HEK293T (cell line): ENCODE measurements around the gene CHRNA3.

Experiments
- CTCF ChIA-PET: fragments of 350-600 bp; formaldehyde crosslinking; extraction: SDS; loops from one replicate; lab custom pipeline; 2021; ENCODE audit warnings: antibody characterized with exemption, inconsistent platforms; lab: Yijun Ruan, JAX
- POLR2A ChIA-PET: fragments of 350-600 bp; formaldehyde crosslinking; extraction: SDS; loops from one replicate; lab custom pipeline; 2020; ENCODE audit warnings: antibody characterized with exemption, inconsistent platforms; lab: Yijun Ruan, JAX
- DNase-seq: peaks from one replicate; pipeline ENCODE4 v3.0.0; 2012; ENCODE audit warnings: mixed read lengths; ENCODE audit errors: extremely low spot score
- ARNT ChIP-seq: fragments of 450-650 bp; IDR thresholded peaks from 2 replicates; pipeline ENCODE4 v1.6.1; 2017; ENCODE audit warnings: mild to moderate bottlenecking
- BHLHE40 ChIP-seq: fragments of 450-650 bp; IDR thresholded peaks from 2 replicates; pipeline ENCODE4 v1.6.1; 2016; ENCODE audit warnings: mild to moderate bottlenecking, moderate library complexity, borderline replicate concordance
- CTBP1 ChIP-seq: fragments of 450-650 bp; IDR thresholded peaks from 2 replicates; pipeline ENCODE4 v1.6.1; 2016; ENCODE audit warnings: borderline replicate concordance
- ELF4 ChIP-seq: fragments of 450-650 bp; IDR thresholded peaks from 2 replicates; pipeline ENCODE4 v1.6.1; 2017; ENCODE audit warnings: antibody characterized with exemption
- FOXA1 ChIP-seq: fragments of 450-650 bp; IDR thresholded peaks from 2 replicates; pipeline ENCODE4 v1.6.1; 2016; ENCODE audit warnings: mild to moderate bottlenecking
- FOXK2 ChIP-seq: fragments of 450-650 bp; IDR thresholded peaks from 2 replicates; pipeline ENCODE4 v1.6.1; 2016; ENCODE audit warnings: mild to moderate bottlenecking
- FOXM1 ChIP-seq: fragments of 450-650 bp; IDR thresholded peaks from 2 replicates; pipeline ENCODE4 v1.6.1; 2017; ENCODE audit warnings: mild to moderate bottlenecking, borderline replicate concordance
- HDGF ChIP-seq: fragments of 450-650 bp; IDR thresholded peaks from 2 replicates; pipeline ENCODE4 v1.6.1; 2017; ENCODE audit warnings: antibody characterized with exemption, borderline replicate concordance
- L3MBTL2 ChIP-seq: fragments of 450-650 bp; conservative IDR thresholded peaks from 2 replicates; pipeline ENCODE4 v1.6.1; 2016; ENCODE audit warnings: mild to moderate bottlenecking
- LEF1 ChIP-seq: fragments of 450-650 bp; IDR thresholded peaks from 2 replicates; pipeline ENCODE4 v1.6.1; 2017; ENCODE audit warnings: mild to moderate bottlenecking, borderline replicate concordance
- NFRKB ChIP-seq: fragments of 450-650 bp; IDR thresholded peaks from 2 replicates; pipeline ENCODE4 v1.6.1; 2016; ENCODE audit warnings: mild to moderate bottlenecking, moderate library complexity
- PKNOX1 ChIP-seq: fragments of 450-650 bp; IDR thresholded peaks from 2 replicates; pipeline ENCODE4 v1.6.1; 2016
- SP1 ChIP-seq: fragments of 450-650 bp; IDR thresholded peaks from 2 replicates; pipeline ENCODE4 v1.6.1; 2017
- SUZ12 ChIP-seq: fragments of 450-650 bp; IDR thresholded peaks from 2 replicates; pipeline ENCODE4 v1.6.1; 2016; ENCODE audit warnings: mild to moderate bottlenecking
- TARDBP ChIP-seq: fragments of 450-650 bp; IDR thresholded peaks from 2 replicates; pipeline ENCODE4 v1.6.1; 2016
- ZNF384 ChIP-seq: fragments of 450-650 bp; IDR thresholded peaks from 2 replicates; pipeline ENCODE4 v1.6.1; 2016

CHRNA3 gene

GRCh38 chr15:78634210-78635145 is 13.7 kb upstream of the CHRNA3 start:
- DNase-seq: no peak
- TF ChIP-seq L3MBTL2 (no peak), TARDBP (no peak), NFRKB (no peak), FOXM1 (no peak), BHLHE40 (no peak), ELF4 (no peak), FOXA1 (no peak), HDGF (no peak), LEF1 (no peak), ARNT (no peak), PKNOX1 (no peak), FOXK2 (no peak), ZNF384 (no peak), SP1 (no peak), SUZ12 (no peak), CTBP1 (no peak)
- ChIA-PET CTCF (interaction anchor here (1.2 kb wide), 1 partner anchor 10 kb away, joined by 3 read pairs; no protein-coding TSS in a partner anchor), POLR2A (interaction anchor here (0.8 to 1.0 kb wide), 2 partner anchors 69 to 94 kb away, joined by 3 read pairs; partner anchors contain the start of genes CHRNA5 and PSMA4)

GRCh38 chr15:78633348-78633747 is 12.6 kb upstream of the CHRNA3 start:
- TF ChIP-seq BHLHE40: no peak
- no peak for TF ChIP-seq FOXA1
- no peak for TF ChIP-seq ARNT
- no peak for TF ChIP-seq LEF1
- TF ChIP-seq FOXM1: no peak
- no peak for TF ChIP-seq ELF4
- no peak for TF ChIP-seq FOXK2
- TF ChIP-seq SUZ12: no peak
- TF ChIP-seq NFRKB: no peak
- TF ChIP-seq ZNF384: no peak
- TF ChIP-seq SP1: no peak
- no peak for TF ChIP-seq TARDBP
- no peak for TF ChIP-seq HDGF
- TF ChIP-seq CTBP1: no peak
- no peak for TF ChIP-seq PKNOX1
- TF ChIP-seq L3MBTL2: no peak
- POLR2A ChIA-PET: interaction anchor here (0.8 kb wide), 1 partner anchor 68 kb away, joined by 3 read pairs; the partner anchor contains the start of gene CHRNA5
- CTCF ChIA-PET: no interaction called here
- no peak for DNase-seq

- no peak for TF ChIP-seq FOXM1
- TF ChIP-seq FOXK2: no peak
- no peak for TF ChIP-seq TARDBP
- TF ChIP-seq BHLHE40: no peak
- TF ChIP-seq L3MBTL2: no peak
- TF ChIP-seq LEF1: no peak
- no peak for TF ChIP-seq ZNF384
- no peak for TF ChIP-seq ARNT
- no peak for TF ChIP-seq NFRKB
- no peak for TF ChIP-seq ELF4
- TF ChIP-seq HDGF: no peak
- TF ChIP-seq SP1: no peak
- no peak for TF ChIP-seq CTBP1
- no peak for TF ChIP-seq SUZ12
- no peak for TF ChIP-seq PKNOX1
- TF ChIP-seq FOXA1: no peak
- no peak for DNase-seq
- POLR2A ChIA-PET: no interaction called here
- CTCF ChIA-PET: interaction anchor here (0.9 kb wide), 1 partner anchor 9 kb away, joined by 3 read pairs; no protein-coding TSS in a partner anchor
Observed at GRCh38 chr15:78630886-78631633, 10.3 kb upstream of the CHRNA3 start.

- TF ChIP-seq L3MBTL2: no peak
- TF ChIP-seq ELF4: no peak
- TF ChIP-seq FOXM1: no peak
- TF ChIP-seq FOXA1: no peak
- no peak for TF ChIP-seq ARNT
- no peak for TF ChIP-seq ZNF384
- no peak for TF ChIP-seq TARDBP
- no peak for TF ChIP-seq NFRKB
- TF ChIP-seq SP1: no peak
- CTCF ChIA-PET: no interaction called here
- POLR2A ChIA-PET: no interaction called here
- no peak for DNase-seq
Observed at GRCh38 chr15:78629716-78630065, 8.9 kb upstream of the CHRNA3 start.

GRCh38 chr15:78629031-78629715 is 8.4 kb upstream of the CHRNA3 start:
- CTCF ChIA-PET: interaction anchor here (1.0 to 1.4 kb wide), 2 partner anchors 8 to 10 kb away, joined by 3 to 4 read pairs; no protein-coding TSS in a partner anchor
- POLR2A ChIA-PET: interaction anchor here (1.2 kb wide), 1 partner anchor 330 kb away, joined by 3 read pairs; the partner anchor contains the start of gene SKIC8
- DNase-seq: no peak
- TF ChIP-seq SP1 (no peak), ARNT (no peak), PKNOX1 (no peak), TARDBP (no peak), FOXA1 (no peak), LEF1 (no peak), ZNF384 (no peak), FOXK2 (no peak), SUZ12 (no peak), HDGF (no peak), NFRKB (no peak), CTBP1 (no peak), BHLHE40 (no peak), L3MBTL2 (no peak)
